HEK293 (cell line): ENCODE results near the gene MEIKIN.

Experiments
- CTCF ChIA-PET: fragments of 350-600 bp; formaldehyde crosslinking; extraction: SDS; loops from one replicate; lab custom pipeline; 2021; ENCODE audit warnings: antibody characterized with exemption; lab: Yijun Ruan, JAX
- POLR2A ChIA-PET: fragments of 300-600 bp; formaldehyde crosslinking; extraction: SDS; loops from one replicate; lab custom pipeline; 2020; ENCODE audit warnings: antibody characterized with exemption, inconsistent platforms; lab: Yijun Ruan, JAX
- H3K27ac ChIP-seq: fragments of 200-500 bp; sonication (Bioruptor generic); 2 replicates; pipeline ENCODE4 v1.5.1; 2014; ENCODE audit warnings: low read depth, low read length, control low read depth, inconsistent platforms; ENCODE audit errors: extremely low read depth
- H3K36me3 ChIP-seq, 2 experiments: fragments of 200-500 bp in 1 of 2; sonication (Bioruptor generic) in 1 of 2; 1 replicate in 1 of 2; 2 replicates in 1 of 2; pipeline ENCODE4 v1.5.1; 2014 to 2017; ENCODE audit warnings: inconsistent platforms in 2 of 2, low read length in 2 of 2; ENCODE audit not compliant: control insufficient read depth in 2 of 2, insufficient read depth in 1 of 2
- H3K4me1 ChIP-seq: fragments of 200-500 bp; sonication (Bioruptor generic); 2 replicates; pipeline ENCODE4 v1.5.1; 2014; ENCODE audit warnings: mild to moderate bottlenecking, low read length, inconsistent platforms; ENCODE audit not compliant: control insufficient read depth, insufficient read depth
- H3K4me3 ChIP-seq: 2 replicates; pipeline ENCODE4 v1.5.1; 2011; ENCODE audit warnings: low read depth, mild to moderate bottlenecking, control low read depth, low read length, moderate library complexity
- H3K9me3 ChIP-seq: fragments of 200-500 bp; sonication (Bioruptor generic); 2 replicates; pipeline ENCODE4 v1.5.1; 2014; ENCODE audit warnings: low read depth, low read length, inconsistent platforms; ENCODE audit not compliant: control insufficient read depth, insufficient read depth
- BCL11B ChIP-seq: fragments of 450-650 bp; formaldehyde crosslinking; IDR thresholded peaks from 2 replicates; pipeline ENCODE4 v1.5.1; 2016; ENCODE audit warnings: low read depth, missing biosample characterization, missing genetic modification characterization
- GLI2 ChIP-seq: fragments of 450-650 bp; formaldehyde crosslinking; IDR thresholded peaks from 2 replicates; pipeline ENCODE4; 2017; ENCODE audit warnings: missing biosample characterization, missing genetic modification characterization, low read depth, borderline replicate concordance
- HOXD13 ChIP-seq: sonication (generic); formaldehyde crosslinking; IDR thresholded peaks from 2 replicates; pipeline ENCODE4 v1.8.0; 2022; ENCODE audit warnings: missing genetic modification reagents, borderline replicate concordance
- KLF10 ChIP-seq: fragments of 450-650 bp; IDR thresholded peaks from 2 replicates; pipeline ENCODE4 v1.5.1; 2018; ENCODE audit warnings: missing biosample characterization, mild to moderate bottlenecking, missing genetic modification characterization
- KLF8 ChIP-seq: fragments of 450-650 bp; formaldehyde crosslinking; IDR thresholded peaks from 2 replicates; pipeline ENCODE4 v1.5.1; 2016; ENCODE audit warnings: missing biosample characterization, missing genetic modification characterization
- PBX3 ChIP-seq: sonication (generic); formaldehyde crosslinking; IDR thresholded peaks from 2 replicates; pipeline ENCODE4 v1.8.1; 2022; ENCODE audit warnings: mild to moderate bottlenecking, moderate library complexity, missing genetic modification reagents
- TCF7L2 ChIP-seq: IDR thresholded peaks from 2 replicates; pipeline ENCODE4 v1.6.1; 2011; ENCODE audit warnings: low read depth, mild to moderate bottlenecking, inconsistent platforms, low read length, moderate library complexity, borderline replicate concordance
- TSHZ1 ChIP-seq: fragments of 450-650 bp; formaldehyde crosslinking; IDR thresholded peaks from 2 replicates; pipeline ENCODE4 v1.5.1; 2016; ENCODE audit warnings: missing biosample characterization, missing genetic modification characterization, borderline replicate concordance
- WT1 ChIP-seq: fragments of 450-650 bp; formaldehyde crosslinking; IDR thresholded peaks from 2 replicates; pipeline ENCODE4 v1.5.1; 2016; ENCODE audit warnings: missing biosample characterization, missing genetic modification characterization
- ZBTB26 ChIP-seq: fragments of 450-650 bp; formaldehyde crosslinking; optimal IDR thresholded peaks from 2 replicates; pipeline ENCODE3; 2016; ENCODE audit warnings: missing biosample characterization, mild to moderate bottlenecking, missing genetic modification characterization
- ZIC2 ChIP-seq: fragments of 450-650 bp; formaldehyde crosslinking; IDR thresholded peaks from 2 replicates; pipeline ENCODE4 v1.5.1; 2016; ENCODE audit warnings: missing biosample characterization, missing genetic modification characterization
- ZNF18 ChIP-seq: fragments of 450-650 bp; formaldehyde crosslinking; IDR thresholded peaks from 2 replicates; pipeline ENCODE4 v1.5.1; 2016; ENCODE audit warnings: missing biosample characterization, missing genetic modification characterization
- ZNF2 ChIP-seq: fragments of 450-650 bp; formaldehyde crosslinking; IDR thresholded peaks from 2 replicates; pipeline ENCODE4 v1.5.1; 2016; ENCODE audit warnings: missing biosample characterization, missing genetic modification characterization
- ZNF202 ChIP-seq: fragments of 450-650 bp; formaldehyde crosslinking; IDR thresholded peaks from 2 replicates; pipeline ENCODE4 v1.5.1; 2016; ENCODE audit warnings: missing biosample characterization, missing genetic modification characterization, borderline replicate concordance
- ZNF239 ChIP-seq: fragments of 450-650 bp; formaldehyde crosslinking; IDR thresholded peaks from 2 replicates; pipeline ENCODE4 v1.5.1; 2016; ENCODE audit warnings: missing biosample characterization, missing genetic modification characterization
- ZNF266 ChIP-seq: fragments of 450-650 bp; formaldehyde crosslinking; IDR thresholded peaks from 2 replicates; pipeline ENCODE4 v1.5.1; 2016; ENCODE audit warnings: missing biosample characterization, missing genetic modification characterization, low read depth
- ZNF302 ChIP-seq: fragments of 450-650 bp; formaldehyde crosslinking; IDR thresholded peaks from 2 replicates; pipeline ENCODE4 v1.5.1; 2016; ENCODE audit warnings: missing biosample characterization, missing genetic modification characterization, low read depth
- ZNF426 ChIP-seq: fragments of 450-650 bp; formaldehyde crosslinking; IDR thresholded peaks from 2 replicates; pipeline ENCODE4 v1.5.1; 2017; ENCODE audit warnings: missing biosample characterization, missing genetic modification characterization, mild to moderate bottlenecking, inconsistent platforms, moderate library complexity
- ZNF473 ChIP-seq: fragments of 450-650 bp; formaldehyde crosslinking; IDR thresholded peaks from 2 replicates; pipeline ENCODE4 v1.5.1; 2017; ENCODE audit warnings: missing biosample characterization, missing genetic modification characterization
- ZNF514 ChIP-seq: fragments of 450-650 bp; formaldehyde crosslinking; IDR thresholded peaks from 2 replicates; pipeline ENCODE4 v1.5.1; 2016; ENCODE audit warnings: missing biosample characterization, missing genetic modification characterization
- ZNF544 ChIP-seq: fragments of 450-650 bp; formaldehyde crosslinking; IDR thresholded peaks from 2 replicates; pipeline ENCODE4 v1.5.0; 2017; ENCODE audit warnings: missing biosample characterization, missing genetic modification characterization
- ZNF585B ChIP-seq: fragments of 450-650 bp; formaldehyde crosslinking; IDR thresholded peaks from 2 replicates; pipeline ENCODE4 v1.5.1; 2016; ENCODE audit warnings: missing biosample characterization, missing genetic modification characterization
- ZNF600 ChIP-seq: fragments of 450-650 bp; formaldehyde crosslinking; IDR thresholded peaks from 2 replicates; pipeline ENCODE4 v1.5.1; 2016; ENCODE audit warnings: missing biosample characterization, missing genetic modification characterization
- ZNF626 ChIP-seq: fragments of 450-650 bp; sonication (Bioruptor Pico); formaldehyde crosslinking; IDR thresholded peaks from 2 replicates; pipeline ENCODE4 v1.5.1; 2018; ENCODE audit warnings: missing biosample characterization, missing genetic modification characterization, inconsistent platforms
- ZNF660 ChIP-seq: fragments of 450-650 bp; IDR thresholded peaks from 2 replicates; pipeline ENCODE4 v1.5.1; 2018; ENCODE audit warnings: missing biosample characterization, mild to moderate bottlenecking, missing genetic modification characterization
- ZNF785 ChIP-seq: fragments of 450-650 bp; formaldehyde crosslinking; IDR thresholded peaks from 2 replicates; pipeline ENCODE4 v1.5.1; 2016; ENCODE audit warnings: missing biosample characterization, missing genetic modification characterization
- ZNF792 ChIP-seq: fragments of 450-650 bp; formaldehyde crosslinking; IDR thresholded peaks from 2 replicates; pipeline ENCODE4 v1.5.1; 2016; ENCODE audit warnings: missing biosample characterization, missing genetic modification characterization
- ZNF843 ChIP-seq: fragments of 450-650 bp; formaldehyde crosslinking; IDR thresholded peaks from 2 replicates; pipeline ENCODE4 v1.5.1; 2016; ENCODE audit warnings: missing biosample characterization, missing genetic modification characterization

The MEIKIN gene

GRCh38 chr5:131942016-131942415, 3.4 kb downstream of the MEIKIN start (continued):
- TF ChIP-seq ZNF18 (tag by site-specific recombination) (no peak), ZNF514 (no peak), ZNF426 (tag by site-specific recombination) (no peak), ZNF266 (tag by site-specific recombination) (no peak), ZNF785 (no peak), ZNF239 (tag by site-specific recombination) (no peak)

GRCh38 chr5:131939690-131940345, 5.6 kb downstream of the MEIKIN start:
- H3K36me3 ChIP-seq, result no peaks in the 10 kb centered on the region
- CTCF ChIA-PET, result interaction anchor here (0.7 kb wide), 1 partner anchor 65 kb away, joined by 3 read pairs; no protein-coding TSS in a partner anchor
- POLR2A ChIA-PET, result no interaction called here
- H3K4me3 ChIP-seq, result no peak overlapping the region
- no peaks in the 10 kb centered on the region for H3K4me1 ChIP-seq
- H3K27ac ChIP-seq, result no peak overlapping the region
- no peak for TF ChIP-seq WT1
- no peak for TF ChIP-seq ZNF473 (tag by site-specific recombination)
- TF ChIP-seq ZNF426 (tag by site-specific recombination), result no peak
- no peak for TF ChIP-seq GLI2 (tag by site-specific recombination)
- TF ChIP-seq ZIC2, result no peak
- no peak for TF ChIP-seq BCL11B (tag by site-specific recombination)
- H3K9me3 ChIP-seq, result no peaks in the 10 kb centered on the region

GRCh38 chr5:131932235-131932634, 13.2 kb downstream of the MEIKIN start:
- CTCF ChIA-PET, result no interaction called here
- no peaks in the 10 kb centered on the region for H3K9me3 ChIP-seq
- H3K36me3 ChIP-seq, result no peaks in the 10 kb centered on the region
- POLR2A ChIA-PET, result no interaction called here
- H3K4me1 ChIP-seq, result no peaks in the 10 kb centered on the region
- H3K27ac ChIP-seq, result no peak overlapping the region
- H3K4me3 ChIP-seq, result no peak overlapping the region
- TF ChIP-seq ZNF544 (tag by site-specific recombination), result no peak
- no peak for TF ChIP-seq PBX3 (CRISPR knock-in tag)
- no peak for TF ChIP-seq ZNF302 (tag by site-specific recombination)
- no peak for TF ChIP-seq ZNF626
- no peak for TF ChIP-seq ZNF585B
- no peak for TF ChIP-seq ZNF843 (tag by site-specific recombination)
- TF ChIP-seq ZNF426 (tag by site-specific recombination), result no peak
- TF ChIP-seq ZNF660 (tag by site-specific recombination), result no peak
- no peak for TF ChIP-seq ZNF600 (tag by site-specific recombination)
- no peak for TF ChIP-seq KLF10 (tag by site-specific recombination)
- TF ChIP-seq KLF8, result no peak
- no peak for TF ChIP-seq TSHZ1
- no peak for TF ChIP-seq TCF7L2
- TF ChIP-seq ZBTB26, result no peak
- no peak for TF ChIP-seq HOXD13 (CRISPR knock-in tag)
- TF ChIP-seq ZNF202 (tag by site-specific recombination), result no peak
- no peak for TF ChIP-seq ZNF792 (tag by site-specific recombination)
- TF ChIP-seq ZNF2 (tag by site-specific recombination), result no peak
